Measurements from ENCODE around the gene FAM78B. TPM values are rescaled to one million over a fixed set of nuclear protein-coding genes. Genes with fewer than 3 reads are reported as not detected.

FAM78B gene
- total and polyA plus RNA-seq, 2 donors (not counting 3 experiments of a cell fraction or from before 2014, with no cell fraction given), result 0.10 TPM; not detected in 1

- peaks cover 6% of the 10 kb centered on the region for H3K4me1 ChIP-seq (ENCODE audit: control insufficient read depth, extremely low read depth, insufficient read depth, low read length)
- H3K36me3 ChIP-seq (ENCODE audit: control insufficient read depth in 2 of 2, extremely low read depth in 1 of 2, insufficient read depth in 2 of 2, low read length in 2 of 2), result no peaks in the 10 kb centered on the region
- CTCF ChIA-PET, result no interaction called here
- BruUV-seq (replicated peaks), result no TSS peak
- TF ChIP-seq MAX (IDR thresholded peaks at IDR 0.05; ENCODE audit: insufficient read depth, insufficient read length) (no peak), JUN (IDR thresholded peaks at IDR 0.05; ENCODE audit: borderline replicate concordance, insufficient read depth, insufficient read length, low read depth) (no peak), EZH2 (IDR thresholded peaks at IDR 0.05; ENCODE audit: borderline replicate concordance, low read depth, low read length, severe bottlenecking) (no peak), FOS (IDR thresholded peaks at IDR 0.05; ENCODE audit: borderline replicate concordance, insufficient read depth, low read length) (no peak), POLR2AphosphoS5 (IDR thresholded peaks at IDR 0.05; ENCODE audit: insufficient read depth, low read depth, low read length) (no peak), MYC (IDR thresholded peaks at IDR 0.05; ENCODE audit: low read depth, low read length) (no peak), GATA2 (IDR thresholded peaks at IDR 0.05; ENCODE audit: insufficient read depth, insufficient read length, low read depth, low read length) (no peak), POLR2A (IDR thresholded peaks at IDR 0.05; ENCODE audit: low read depth, low read length) (no peak), CTCF (IDR thresholded peaks at IDR 0.05; ENCODE audit: extremely low read depth in 1 of 2, insufficient read depth in 1 of 2, low read depth in 1 of 2, low read length in 2 of 2) (no peak)
- H3K27ac ChIP-seq (ENCODE audit: insufficient read depth, low read depth, low read length), result no peak overlapping the region
- intact Hi-C loops (cut with micrococcal nuclease), result loop anchor here (10.0 kb wide), 1 partner anchor 564 kb away; no protein-coding TSS in a partner anchor
- H3K9me1 ChIP-seq (replicated peaks; ENCODE audit: control insufficient read depth, extremely low read depth, insufficient read depth, low read length), result no peaks in the 10 kb centered on the region
- H3K4me3 ChIP-seq (replicated peaks in 1 of 3; ENCODE audit: insufficient read depth in 1 of 3, low read depth in 1 of 3, low read length in 3 of 3), result no peak overlapping the region
- DNase-seq (ENCODE audit: low read depth, low spot score) (no peak), FAIRE-seq (no peak)
- H3K27me3 ChIP-seq (ENCODE audit: control insufficient read depth in 2 of 2, insufficient read depth in 2 of 2, low read length in 2 of 2), result peaks cover 13 to 17% of the 10 kb centered on the region in 2 experiments
- no peaks in the 10 kb centered on the region for H4K20me1 ChIP-seq (replicated peaks; ENCODE audit: control insufficient read depth, extremely low read depth, insufficient read depth, low read length)
- POLR2A ChIA-PET, result no interaction called here
- H3K9me3 ChIP-seq (replicated peaks; ENCODE audit: control insufficient read depth, insufficient read depth, low read length), result no peaks in the 10 kb centered on the region
- no peak overlapping the region for H3K4me2 ChIP-seq (ENCODE audit: insufficient read depth, low read length)
- H3K9ac ChIP-seq (replicated peaks; ENCODE audit: extremely low read depth, insufficient read depth, low read length), result no peak overlapping the region
- no peak overlapping the region for H2AFZ ChIP-seq (ENCODE audit: low read depth, low read length)
- dilution Hi-C loops (cut with MboI; ENCODE audit: extremely low pct_ligation_motif_present, low sequenced_read_pairs), result no loop called here
- no peaks in the 10 kb centered on the region for H3K79me2 ChIP-seq (ENCODE audit: control insufficient read depth, insufficient read depth, low read length)
These were observed 2.4 kb upstream of the FAM78B start for GRCh38 chr1:166169182-166169581.
